Esophagus squamous epithelium (tissue), 4 donors: ENCODE data around the gene NRCAM.

Experiments
- CTCF ChIP-seq, 6 experiments: fragments of 450-650 bp in 4 of 6; fragments of 200-600 bp in 2 of 6; sonication (generic) in 2 of 6; IDR thresholded peaks; one replicate each; pipeline ENCODE4 v1.5.1; 2016 to 2019; ENCODE audit warnings: antibody characterized with exemption in 6 of 6, mild to moderate bottlenecking in 4 of 6, moderate library complexity in 4 of 6
- POLR2A ChIP-seq, 4 donors: fragments of 450-650 bp; IDR thresholded peaks; one replicate each; pipeline ENCODE4 v1.6.1; 2017; ENCODE audit warnings: antibody characterized with exemption in 4 of 4, mild to moderate bottlenecking in 4 of 4, moderate library complexity in 3 of 4

- TF ChIP-seq POLR2A (IDR thresholded peaks at IDR 0.05) (no peak), CTCF (IDR thresholded peaks at IDR 0.05) (no peak)
These were observed 139.5 kb downstream of the NRCAM start for GRCh38 chr7:108316708-108317107.
